Measurements from ENCODE around the gene REEP3.

REEP3 gene

DNA sequence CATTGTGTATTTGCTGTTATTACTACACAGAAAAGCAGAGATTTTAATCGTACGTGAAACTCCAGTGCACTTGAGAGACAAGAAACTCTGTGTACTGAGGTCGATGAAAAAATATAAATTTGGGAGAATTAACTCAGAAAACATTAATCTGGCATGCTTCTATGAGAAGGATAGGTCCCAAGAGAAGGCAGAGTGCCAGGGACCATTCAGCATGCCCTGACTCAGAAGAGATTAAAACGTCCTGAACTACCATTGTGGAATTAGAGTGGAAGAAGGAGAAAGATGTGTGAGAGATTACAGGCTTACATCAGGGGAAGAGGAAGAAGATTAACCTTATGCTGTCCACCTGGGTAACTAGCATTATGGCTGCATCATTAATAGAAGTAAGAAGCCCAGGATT is 72.4 kb downstream of the REEP3 start:
- DNase-seq = no peak

DNA sequence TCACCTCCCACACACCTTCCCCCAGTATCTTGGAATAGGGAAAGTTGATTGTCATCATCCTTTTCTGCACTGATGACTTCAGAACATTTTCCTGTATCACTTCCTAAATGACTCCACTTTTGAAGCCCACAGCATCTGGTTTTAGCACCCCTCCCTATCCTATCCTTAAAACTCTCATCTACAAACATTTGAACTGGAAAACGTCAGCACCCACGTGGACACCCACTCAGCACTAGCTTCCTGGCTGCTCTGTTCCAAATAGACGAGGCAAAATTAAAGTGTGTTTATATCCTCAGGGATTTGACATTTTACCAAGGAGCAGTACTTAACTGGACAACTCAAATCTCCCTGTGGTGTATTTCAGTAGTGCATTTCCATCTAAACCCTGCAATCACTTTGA is 73.9 kb downstream of the REEP3 start:
- no peak for DNase-seq

- DNase-seq = no peak
Measured at GRCh38 chr10:63596924-63597323, 75.7 kb downstream of the REEP3 start.

- no peak for DNase-seq
Measured at GRCh38 chr10:63600540-63600939, 79.3 kb downstream of the REEP3 start.

DNA sequence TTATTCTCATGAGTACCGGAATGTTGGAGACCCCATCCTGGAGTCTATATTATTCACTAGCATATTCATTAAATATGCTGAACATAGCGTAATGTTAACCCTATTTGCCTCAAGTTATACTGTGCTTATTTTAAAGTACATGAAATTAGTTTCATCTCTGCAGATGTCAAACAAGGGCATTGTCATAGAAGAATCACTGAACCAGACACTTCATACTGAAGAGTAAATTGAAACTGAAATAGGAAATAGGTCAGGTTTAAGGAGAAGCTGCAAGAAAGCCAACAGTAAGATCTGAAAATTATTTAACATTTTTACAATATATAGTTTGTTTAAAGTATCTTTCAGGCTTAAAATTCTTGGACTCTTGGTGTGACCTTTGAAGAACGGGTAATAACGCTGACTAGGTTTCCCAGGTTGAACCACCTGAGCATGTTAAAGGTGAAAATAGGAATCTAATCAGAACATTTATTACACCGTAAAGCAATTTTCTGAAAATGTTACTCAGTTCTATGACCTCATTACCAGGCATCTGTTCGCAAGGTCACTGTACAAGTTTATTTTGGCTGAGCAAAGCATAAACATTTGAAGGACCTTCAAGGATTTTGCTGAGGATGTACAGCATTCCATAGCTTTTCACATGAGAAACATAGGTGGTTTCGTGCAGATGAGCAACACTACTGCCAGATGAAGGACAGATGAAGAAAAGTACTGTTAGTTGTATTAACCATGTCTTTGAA is 82.7 kb downstream of the REEP3 start:
- no peak for DNase-seq

- DNase-seq = no peak
Measured at GRCh38 chr10:63605197-63605967, 84.2 kb downstream of the REEP3 start.

- DNase-seq = no peak
Measured at GRCh38 chr10:63608511-63608910, 87.3 kb downstream of the REEP3 start.

DNA sequence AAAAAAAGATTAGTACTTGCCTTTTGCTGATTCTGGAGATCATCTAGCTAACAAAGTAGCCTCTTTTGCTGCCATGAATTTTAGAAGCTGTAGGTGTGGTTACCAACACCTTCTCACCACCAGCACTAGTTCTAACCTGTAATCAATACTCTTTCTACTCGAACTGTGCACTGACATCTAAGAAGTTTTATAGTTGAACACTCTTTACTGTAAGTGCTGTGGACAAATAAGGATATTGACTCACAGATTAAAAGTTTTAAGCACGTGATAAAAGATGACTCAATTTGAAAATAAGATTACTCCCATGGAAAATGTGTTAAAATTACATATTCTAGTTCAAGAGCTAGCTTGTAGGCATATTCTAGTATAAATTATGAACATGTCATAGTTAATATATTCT is 89.9 kb downstream of the REEP3 start:
- DNase-seq = no peak

- no peak for DNase-seq
Measured at GRCh38 chr10:63614371-63614891, 93.2 kb downstream of the REEP3 start.

- no peak for DNase-seq
Measured at GRCh38 chr10:63618552-63618951, 97.4 kb downstream of the REEP3 start.

- no peak for DNase-seq
Measured at GRCh38 chr10:63619426-63619825, 98.2 kb downstream of the REEP3 start.

GRCh38 chr10:63622097-63622496 is 100.9 kb downstream of the REEP3 start:
- DNase-seq = no peak

DNA sequence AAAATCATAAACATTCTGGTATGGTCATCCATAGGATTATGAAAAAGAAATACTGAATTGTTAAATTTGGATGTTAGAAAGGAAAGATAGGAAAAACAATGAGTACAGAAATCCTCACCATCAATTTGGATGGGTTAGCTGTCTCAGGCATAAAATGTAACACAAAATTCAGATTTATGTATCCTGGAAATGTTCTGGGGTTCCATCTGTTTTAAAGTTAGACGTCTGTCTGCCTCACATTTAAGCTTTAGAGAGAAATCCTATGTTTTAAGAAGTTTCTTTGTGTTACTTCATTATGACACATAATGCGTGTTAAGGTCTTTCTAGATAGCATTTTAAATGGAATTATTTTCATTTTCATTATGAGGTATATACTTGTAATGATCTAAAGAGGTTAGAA is 103.5 kb downstream of the REEP3 start:
- DNase-seq = no peak

GRCh38 chr10:63627396-63627795 is 106.2 kb downstream of the REEP3 start:
- DNase-seq = no peak

DNA sequence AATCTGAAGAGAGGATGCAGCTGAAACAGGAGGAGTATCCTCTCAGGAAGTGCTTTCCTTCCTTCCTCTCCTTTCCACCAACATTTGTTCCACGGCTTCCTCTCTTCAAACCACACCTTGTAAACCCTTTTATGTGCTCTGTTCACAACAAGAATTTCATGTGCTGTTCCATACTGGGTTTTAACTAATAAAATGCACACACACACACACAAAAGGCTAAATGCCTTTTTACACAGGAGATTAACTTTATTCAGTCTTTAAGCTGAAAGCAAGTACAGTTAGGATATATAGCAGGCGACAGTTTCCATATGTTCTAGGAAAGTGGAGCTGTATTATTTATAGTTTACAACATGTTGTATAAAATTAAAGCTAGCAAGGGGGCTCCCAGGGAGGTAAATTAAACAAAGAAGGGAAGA is 106.7 kb downstream of the REEP3 start:
- no peak for DNase-seq

- peak; percentile 75 for DNase-seq
Measured at GRCh38 chr10:63628526-63629362, 107.5 kb downstream of the REEP3 start.

DNA sequence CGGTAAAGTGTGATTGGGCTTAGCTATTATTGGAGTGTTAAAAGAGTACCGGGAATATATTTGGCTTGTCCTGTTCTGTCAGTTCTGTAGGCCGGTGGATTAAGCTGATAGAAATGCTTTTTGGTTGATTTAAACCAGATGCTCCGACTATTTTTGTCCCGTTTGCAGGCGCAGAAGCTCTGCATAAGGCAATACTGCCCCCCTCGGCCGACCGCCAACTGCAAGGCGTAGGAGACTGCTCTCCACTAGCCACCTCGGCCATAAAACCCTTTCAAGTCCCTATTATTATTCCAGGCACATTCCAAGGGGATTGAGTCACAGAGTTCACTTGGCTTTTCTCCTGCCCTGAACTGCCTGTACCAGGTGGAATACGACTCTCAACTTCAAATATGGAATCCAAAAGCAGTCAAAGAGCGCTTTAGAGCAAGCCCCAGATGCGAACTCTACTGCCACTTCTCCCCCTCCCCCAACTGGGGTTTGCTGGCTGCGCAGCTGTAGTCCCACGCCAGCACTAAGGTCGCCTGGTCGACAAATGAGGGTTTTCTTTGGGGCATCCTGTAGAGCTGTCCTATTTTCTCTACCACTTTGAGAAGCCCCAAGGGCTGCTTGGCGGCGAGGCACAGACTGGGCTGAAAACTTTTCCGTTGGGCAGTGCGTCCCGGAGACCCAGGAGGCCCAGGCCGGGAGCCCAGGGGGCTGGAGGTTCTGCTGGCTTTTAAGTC is 108.3 kb downstream of the REEP3 start:
- DNase-seq = no peak

DNA sequence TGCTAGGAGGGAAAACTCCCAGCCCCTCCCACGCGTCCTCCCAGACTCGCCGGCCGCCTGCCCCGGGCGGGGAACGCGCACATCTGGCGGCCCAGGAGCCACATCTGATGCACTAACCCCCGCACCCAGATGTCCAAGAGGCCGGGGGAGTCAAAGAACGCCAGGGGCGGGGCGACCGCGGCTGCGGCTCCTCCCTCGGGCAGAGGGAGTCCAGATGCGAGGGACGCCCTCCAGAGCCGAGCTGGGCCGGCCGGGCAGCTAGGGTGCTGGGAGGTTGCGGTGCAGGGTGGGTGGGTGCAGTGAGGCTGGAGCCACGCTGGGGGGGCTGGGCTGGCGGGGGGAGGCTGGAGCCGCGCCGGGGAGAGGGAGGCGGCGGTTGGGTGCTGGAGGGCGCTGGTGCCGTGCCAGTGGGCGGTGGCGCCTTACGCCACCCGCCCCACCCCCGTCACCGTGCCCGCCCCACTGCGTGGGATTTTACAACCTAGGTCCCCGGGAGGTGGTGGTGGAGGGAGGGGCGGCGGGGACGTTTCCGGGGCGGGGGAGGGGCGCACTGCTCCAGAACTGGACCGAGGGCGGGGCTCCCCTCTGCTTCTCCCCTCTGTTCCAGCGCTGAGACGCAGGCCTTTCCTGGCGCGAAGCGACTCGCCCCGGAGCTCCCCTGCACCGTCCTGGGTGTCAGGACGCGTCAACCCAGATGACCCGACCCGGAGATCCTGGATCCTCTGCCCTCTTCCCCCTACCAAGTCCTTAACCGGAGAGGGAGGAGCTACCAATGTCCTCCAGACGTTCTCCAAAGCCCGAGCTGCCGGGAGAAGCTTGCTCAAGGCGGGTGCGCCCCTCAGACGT is 109.1 kb downstream of the REEP3 start:
- peak; percentile 46 for DNase-seq

DNA sequence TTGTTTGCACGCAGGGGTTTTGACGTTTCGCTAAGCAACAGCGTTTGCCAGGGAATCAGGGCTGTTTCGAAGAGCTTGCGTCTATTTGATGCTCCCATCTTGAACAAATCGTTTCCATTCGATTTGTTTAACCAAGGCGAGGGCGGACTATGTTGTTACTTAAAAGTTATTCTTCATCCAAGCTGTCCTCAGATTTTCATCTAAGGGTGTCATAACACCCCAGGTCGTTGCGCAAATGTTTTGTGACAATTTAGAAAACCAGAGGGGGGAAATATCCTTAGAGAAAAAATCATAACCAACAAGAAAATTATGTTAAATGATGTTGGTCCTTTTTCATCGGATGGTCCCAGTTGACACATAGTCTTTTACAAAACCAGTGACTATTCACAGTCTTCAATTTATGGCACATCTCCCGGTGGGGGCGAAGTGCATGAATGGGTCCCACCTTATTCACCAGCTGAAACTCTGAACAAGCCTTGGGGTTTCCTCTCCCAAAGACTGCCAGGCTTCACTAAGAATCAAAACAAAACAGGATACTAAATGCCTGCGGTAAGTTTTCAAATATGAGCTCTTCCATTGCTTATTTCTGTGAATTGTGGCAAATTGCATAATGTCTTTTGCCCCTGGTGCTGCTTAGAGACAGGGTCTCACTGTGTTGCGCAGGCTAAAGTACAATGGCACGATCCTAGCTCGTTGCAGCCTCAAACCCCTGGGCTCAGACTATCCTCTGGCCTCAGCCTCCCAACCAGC is 109.9 kb downstream of the REEP3 start:
- no peak for DNase-seq

DNA sequence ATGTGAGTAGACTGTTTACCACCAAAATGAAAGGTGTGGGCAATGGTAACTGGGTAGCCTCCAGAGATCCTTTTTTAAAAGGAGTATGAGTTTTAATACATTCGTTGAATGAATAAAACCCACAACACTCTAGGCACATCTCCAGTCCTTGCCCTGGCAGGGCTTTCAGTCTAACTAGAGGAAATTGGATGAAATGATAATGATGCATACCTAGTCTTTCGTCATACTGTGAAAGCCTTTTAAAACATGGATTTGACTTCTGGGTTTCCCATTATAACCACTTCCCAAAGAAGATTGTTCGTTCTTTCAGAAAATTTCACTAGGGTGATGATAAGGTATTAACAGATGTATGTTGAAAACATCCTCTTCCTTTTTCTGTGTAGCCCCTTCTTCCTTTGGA is 110.8 kb downstream of the REEP3 start:
- DNase-seq = no peak

Measured in SIG-M5 (cell line).